ENCODE results near the gene AP1AR. TPM values are rescaled to one million over a fixed set of nuclear protein-coding genes. Genes with fewer than 3 reads are reported as not detected.

AP1AR gene
- total and polyA plus RNA-seq, 2 donors, result 21.9 to 29.1 TPM

- H3K4me3 ChIP-seq (ENCODE audit: low read depth, low read length), result no peak overlapping the region
- no peaks in the 10 kb centered on the region for H3K4me1 ChIP-seq (ENCODE audit: insufficient read depth)
- DNase-seq (ENCODE audit: extremely low spot score), result no peak
- H3K36me3 ChIP-seq (ENCODE audit: insufficient read depth), result no peaks in the 10 kb centered on the region
- H3K27ac ChIP-seq (ENCODE audit: low read depth), result no peak overlapping the region
- WGBS, result 97% methylated on average over 2 of the region's 2 CpGs
Measured at GRCh38 chr4:112245383-112245782, 13.8 kb downstream of the AP1AR start.

- Histone ChIP-seq H3K27ac (ENCODE audit: low read depth) (no peak overlapping the region), H3K4me1 (ENCODE audit: insufficient read depth) (no peaks in the 10 kb centered on the region), H3K36me3 (ENCODE audit: insufficient read depth) (no peaks in the 10 kb centered on the region), H3K4me3 (ENCODE audit: low read depth, low read length) (no peak overlapping the region)
- no peak for DNase-seq (ENCODE audit: extremely low spot score)
- 75% methylated on average over 3 of the region's 3 CpGs for WGBS
Measured at GRCh38 chr4:112247021-112247420, 15.4 kb downstream of the AP1AR start.

- Histone ChIP-seq H3K4me3 (ENCODE audit: low read depth, low read length) (no peak overlapping the region), H3K36me3 (ENCODE audit: insufficient read depth) (no peaks in the 10 kb centered on the region), H3K27ac (ENCODE audit: low read depth) (no peak overlapping the region), H3K4me1 (ENCODE audit: insufficient read depth) (no peaks in the 10 kb centered on the region)
- WGBS, result 91% methylated on average over 3 of the region's 3 CpGs
- DNase-seq (ENCODE audit: extremely low spot score), result no peak
Measured at GRCh38 chr4:112251019-112251643, 19.5 kb downstream of the AP1AR start.

GRCh38 chr4:112252234-112252633, 20.6 kb downstream of the AP1AR start:
- Histone ChIP-seq H3K36me3 (ENCODE audit: insufficient read depth) (no peaks in the 10 kb centered on the region), H3K4me1 (ENCODE audit: insufficient read depth) (no peaks in the 10 kb centered on the region), H3K4me3 (ENCODE audit: low read depth, low read length) (no peak overlapping the region), H3K27ac (ENCODE audit: low read depth) (no peak overlapping the region)
- WGBS, result 95% methylated on average over 1 of the region's 1 CpG
- DNase-seq (ENCODE audit: extremely low spot score), result no peak

GRCh38 chr4:112253382-112254000, 21.9 kb downstream of the AP1AR start:
- 40% methylated on average over 2 of the region's 2 CpGs for WGBS
- no peak for DNase-seq (ENCODE audit: extremely low spot score)
- H3K36me3 ChIP-seq (ENCODE audit: insufficient read depth), result no peaks in the 10 kb centered on the region
- no peak overlapping the region for H3K27ac ChIP-seq (ENCODE audit: low read depth)
- no peaks in the 10 kb centered on the region for H3K4me1 ChIP-seq (ENCODE audit: insufficient read depth)
- H3K4me3 ChIP-seq (ENCODE audit: low read depth, low read length), result no peak overlapping the region

- Histone ChIP-seq H3K4me1 (ENCODE audit: insufficient read depth) (no peaks in the 10 kb centered on the region), H3K27ac (ENCODE audit: low read depth) (no peak overlapping the region), H3K4me3 (ENCODE audit: low read depth, low read length) (no peak overlapping the region), H3K36me3 (ENCODE audit: insufficient read depth) (peaks cover 3% of the 10 kb centered on the region)
- WGBS, result 87% methylated on average over 2 of the region's 2 CpGs
- no peak for DNase-seq (ENCODE audit: extremely low spot score)
Measured at GRCh38 chr4:112257098-112257497, 25.5 kb downstream of the AP1AR start.

GRCh38 chr4:112266823-112267222, 35.2 kb downstream of the AP1AR start:
- Histone ChIP-seq H3K27ac (ENCODE audit: low read depth) (no peak overlapping the region), H3K4me3 (ENCODE audit: low read depth, low read length) (no peak overlapping the region), H3K4me1 (ENCODE audit: insufficient read depth) (no peaks in the 10 kb centered on the region), H3K36me3 (ENCODE audit: insufficient read depth) (no peaks in the 10 kb centered on the region)
- no peak for DNase-seq (ENCODE audit: extremely low spot score)
- WGBS, result 63% methylated on average over 2 of the region's 2 CpGs

GRCh38 chr4:112270051-112270450, 38.5 kb downstream of the AP1AR start:
- Histone ChIP-seq H3K4me1 (ENCODE audit: insufficient read depth) (no peaks in the 10 kb centered on the region), H3K27ac (ENCODE audit: low read depth) (no peak overlapping the region), H3K4me3 (ENCODE audit: low read depth, low read length) (no peak overlapping the region), H3K36me3 (ENCODE audit: insufficient read depth) (no peaks in the 10 kb centered on the region)
- 83% methylated on average over 1 of the region's 1 CpG for WGBS
- no peak for DNase-seq (ENCODE audit: extremely low spot score)

GRCh38 chr4:112270640-112271421, 39.2 kb downstream of the AP1AR start:
- 91% methylated on average over 8 of the region's 8 CpGs for WGBS
- H3K36me3 ChIP-seq (ENCODE audit: insufficient read depth), result no peaks in the 10 kb centered on the region

GRCh38 chr4:112272292-112272691, 40.7 kb downstream of the AP1AR start:
- Histone ChIP-seq H3K27ac (ENCODE audit: low read depth) (no peak overlapping the region), H3K4me3 (ENCODE audit: low read depth, low read length) (no peak overlapping the region), H3K36me3 (ENCODE audit: insufficient read depth) (no peaks in the 10 kb centered on the region), H3K4me1 (ENCODE audit: insufficient read depth) (peaks cover 1% of the 10 kb centered on the region)
- 90% methylated on average over 4 of the region's 4 CpGs for WGBS
- no peak for DNase-seq (ENCODE audit: extremely low spot score)

More at GRCh38 chr4:112270640-112271421, 39.2 kb downstream of the AP1AR start:
- H3K4me3 ChIP-seq (ENCODE audit: low read depth, low read length), result no peak overlapping the region
- H3K27ac ChIP-seq (ENCODE audit: low read depth), result no peak overlapping the region
- no peaks in the 10 kb centered on the region for H3K4me1 ChIP-seq (ENCODE audit: insufficient read depth)
- DNase-seq (ENCODE audit: extremely low spot score), result no peak

GRCh38 chr4:112274959-112275358, 43.4 kb downstream of the AP1AR start:
- peaks cover 1% of the 10 kb centered on the region for H3K4me1 ChIP-seq (ENCODE audit: insufficient read depth)
- peaks cover 2% of the 10 kb centered on the region for H3K36me3 ChIP-seq (ENCODE audit: insufficient read depth)
- no peak overlapping the region for H3K27ac ChIP-seq (ENCODE audit: low read depth)
- DNase-seq (ENCODE audit: extremely low spot score), result no peak
- WGBS, result 95% methylated on average over 4 of the region's 4 CpGs
- no peak overlapping the region for H3K4me3 ChIP-seq (ENCODE audit: low read depth, low read length)

GRCh38 chr4:112276113-112276512, 44.5 kb downstream of the AP1AR start:
- Histone ChIP-seq H3K27ac (ENCODE audit: low read depth) (no peak overlapping the region), H3K36me3 (ENCODE audit: insufficient read depth) (peaks cover 2% of the 10 kb centered on the region), H3K4me3 (ENCODE audit: low read depth, low read length) (no peak overlapping the region), H3K4me1 (ENCODE audit: insufficient read depth) (peaks cover 1% of the 10 kb centered on the region)
- DNase-seq (ENCODE audit: extremely low spot score), result no peak
- 90% methylated on average over 3 of the region's 3 CpGs for WGBS

GRCh38 chr4:112277220-112277619, 45.6 kb downstream of the AP1AR start:
- WGBS, result 85% methylated on average over 3 of the region's 3 CpGs
- Histone ChIP-seq H3K27ac (ENCODE audit: low read depth) (no peak overlapping the region), H3K4me1 (ENCODE audit: insufficient read depth) (peaks cover 1% of the 10 kb centered on the region), H3K36me3 (ENCODE audit: insufficient read depth) (peaks cover 2% of the 10 kb centered on the region), H3K4me3 (ENCODE audit: low read depth, low read length) (no peak overlapping the region)
- no peak for DNase-seq (ENCODE audit: extremely low spot score)
